ENCODE results near the gene COL10A1.

COL10A1 gene

DNA sequence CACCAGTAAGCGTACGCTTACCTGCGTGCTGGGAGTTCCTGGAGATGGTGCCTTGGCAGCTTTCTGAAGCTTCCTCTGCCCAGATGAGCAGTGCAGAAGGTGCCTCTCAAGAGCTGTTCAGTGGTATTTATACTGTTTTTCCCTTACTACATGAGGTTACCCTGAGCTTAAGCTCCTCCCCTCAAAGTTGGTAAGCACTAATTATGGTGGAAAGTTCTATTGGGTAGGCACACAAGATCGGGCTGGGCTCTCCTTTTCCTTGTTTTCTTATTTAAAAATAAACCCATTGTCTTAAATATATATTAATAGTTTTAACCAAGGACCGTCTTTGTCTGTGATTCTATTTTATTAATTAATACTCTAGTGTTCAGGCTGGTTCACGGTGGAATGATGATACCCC is at the start of gene COL10A1:
TSS of gene COL10A1 (minus strand) at position 101 of the 400 bp plus-strand sequence. CDS start 640 bp downstream, outside the sequence.
- DNase-seq = no peak

DNA sequence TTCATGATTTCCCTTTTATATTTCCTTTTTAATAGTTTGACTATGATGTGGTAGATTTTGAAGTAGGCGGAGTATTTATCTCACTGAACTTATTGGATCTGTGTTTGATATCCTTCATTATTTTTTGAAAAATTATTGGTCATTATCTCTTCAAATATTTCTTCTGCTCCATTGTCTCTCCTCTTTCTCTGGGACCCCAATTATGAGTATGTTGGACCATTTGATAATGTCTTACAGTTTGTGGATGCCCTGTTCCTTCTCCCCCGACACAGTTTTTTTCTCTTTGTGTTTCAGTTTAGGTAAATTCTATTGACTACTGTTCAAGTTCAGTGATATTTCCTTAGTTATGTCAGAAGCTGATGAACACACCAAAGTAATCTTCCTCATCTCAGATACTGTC is 49.4 kb upstream of the COL10A1 start:
- no peak for DNase-seq

DNA sequence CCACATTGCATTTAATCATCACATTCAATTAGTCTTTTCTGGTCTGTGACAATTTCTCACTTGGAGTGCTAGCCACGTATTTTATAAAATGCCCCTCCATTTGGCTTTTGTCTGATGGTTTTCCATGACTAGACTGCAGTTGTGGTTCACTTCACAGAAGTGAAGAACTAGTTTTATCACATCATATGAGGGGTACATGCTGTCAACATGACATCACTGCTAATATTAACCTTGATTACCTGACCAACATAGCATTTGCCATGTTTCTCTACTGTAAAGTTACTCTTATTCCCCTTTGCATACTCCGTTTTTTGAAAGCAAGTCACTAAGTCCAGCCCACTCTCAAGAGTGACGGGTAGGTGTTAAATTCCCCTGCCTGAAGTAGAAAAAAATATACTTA is 48.0 kb upstream of the COL10A1 start:
- no peak for DNase-seq

DNA sequence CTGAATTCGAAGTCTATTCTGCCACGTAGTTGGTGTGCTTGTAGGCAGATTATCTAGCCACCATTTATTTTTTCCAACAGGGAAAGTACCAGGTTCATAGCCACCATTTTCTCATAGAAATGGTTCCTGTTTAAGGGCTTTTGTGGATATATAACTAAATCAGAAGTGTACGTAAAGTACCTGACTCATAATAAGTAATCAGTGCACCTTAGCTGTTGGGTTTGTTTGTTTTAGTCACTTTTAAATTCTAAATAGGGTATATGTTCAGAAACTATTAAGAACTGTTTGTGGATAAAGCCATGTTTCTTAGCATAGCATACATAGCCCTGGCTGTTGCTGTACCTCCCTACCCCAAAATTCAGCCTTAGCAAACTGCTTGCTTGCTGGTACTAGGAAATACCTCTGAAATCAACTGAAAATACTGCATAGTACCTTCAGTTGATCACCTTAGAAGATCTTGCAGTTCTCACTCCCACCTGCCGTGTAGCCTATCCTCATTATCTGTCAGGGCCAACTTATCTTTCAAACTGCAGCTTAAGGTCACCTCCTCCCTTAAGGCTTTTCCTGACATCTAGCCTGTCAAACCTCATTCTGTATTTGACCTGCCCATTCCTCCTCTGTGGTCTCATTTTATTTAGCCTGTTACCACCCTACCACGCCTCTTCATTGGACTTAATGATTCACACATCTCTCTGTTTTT is 44.6 kb upstream of the COL10A1 start:
- no peak for DNase-seq

DNA sequence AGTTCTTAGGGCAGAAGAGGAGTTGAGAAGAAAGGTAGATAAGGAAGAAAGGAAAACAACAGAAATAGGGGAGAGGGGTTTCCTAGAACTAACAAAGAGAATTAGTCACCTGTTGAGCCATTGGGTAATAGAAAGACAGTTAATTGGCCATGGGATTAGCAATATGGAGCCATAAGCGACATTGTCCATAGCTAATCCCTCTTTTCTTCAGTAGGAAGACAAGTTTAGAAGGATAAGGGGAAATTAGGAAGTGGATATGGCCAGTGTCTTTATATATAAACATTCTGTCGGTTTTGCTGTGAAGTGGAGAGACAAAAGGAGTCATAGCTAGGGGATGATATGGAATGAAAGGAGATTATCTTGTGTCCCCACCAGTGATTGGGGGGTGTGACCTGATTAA is 43.9 kb upstream of the COL10A1 start:
- no peak for DNase-seq

DNA sequence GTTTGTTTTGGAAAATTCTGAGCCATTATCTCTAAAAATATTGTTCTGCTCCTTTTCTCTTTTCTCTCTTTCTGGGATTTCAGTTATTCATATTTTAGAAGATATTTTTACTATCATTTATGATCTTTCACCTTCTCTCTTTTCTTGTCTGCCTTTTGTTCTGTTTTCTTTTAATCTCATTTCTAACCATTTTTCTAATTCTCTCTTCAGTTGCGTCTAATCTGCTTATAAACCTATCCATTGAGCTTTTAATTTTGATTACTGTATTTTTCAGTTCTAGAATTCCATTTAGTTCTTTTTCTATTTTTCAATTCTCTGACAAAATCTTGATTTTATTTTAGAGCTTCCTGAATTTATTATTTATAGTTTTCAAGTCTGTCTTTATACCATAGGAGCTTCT is 42.2 kb upstream of the COL10A1 start:
- DNase-seq = no peak

DNA sequence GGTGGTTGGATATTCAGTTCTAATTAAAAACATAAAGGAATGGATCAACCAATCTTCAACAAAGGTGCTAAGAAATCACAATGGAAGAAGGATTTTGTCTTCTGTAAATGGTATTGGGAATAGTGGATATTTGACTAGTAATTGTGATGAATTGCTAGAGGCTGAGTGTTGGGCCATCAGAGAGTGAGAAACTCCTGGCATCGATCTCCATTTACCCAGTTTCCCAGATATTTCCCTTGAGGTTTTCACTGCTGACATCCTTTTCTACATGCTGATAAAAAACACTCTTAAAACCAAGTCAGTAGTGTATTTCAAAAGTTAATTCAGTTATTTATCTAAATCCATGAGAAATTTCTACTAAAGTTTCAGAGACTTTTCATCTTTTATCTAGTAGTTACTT is 40.4 kb upstream of the COL10A1 start:
- no peak for DNase-seq

GRCh38 chr6:116165596-116165995 is 39.7 kb upstream of the COL10A1 start:
- DNase-seq = no peak

DNA sequence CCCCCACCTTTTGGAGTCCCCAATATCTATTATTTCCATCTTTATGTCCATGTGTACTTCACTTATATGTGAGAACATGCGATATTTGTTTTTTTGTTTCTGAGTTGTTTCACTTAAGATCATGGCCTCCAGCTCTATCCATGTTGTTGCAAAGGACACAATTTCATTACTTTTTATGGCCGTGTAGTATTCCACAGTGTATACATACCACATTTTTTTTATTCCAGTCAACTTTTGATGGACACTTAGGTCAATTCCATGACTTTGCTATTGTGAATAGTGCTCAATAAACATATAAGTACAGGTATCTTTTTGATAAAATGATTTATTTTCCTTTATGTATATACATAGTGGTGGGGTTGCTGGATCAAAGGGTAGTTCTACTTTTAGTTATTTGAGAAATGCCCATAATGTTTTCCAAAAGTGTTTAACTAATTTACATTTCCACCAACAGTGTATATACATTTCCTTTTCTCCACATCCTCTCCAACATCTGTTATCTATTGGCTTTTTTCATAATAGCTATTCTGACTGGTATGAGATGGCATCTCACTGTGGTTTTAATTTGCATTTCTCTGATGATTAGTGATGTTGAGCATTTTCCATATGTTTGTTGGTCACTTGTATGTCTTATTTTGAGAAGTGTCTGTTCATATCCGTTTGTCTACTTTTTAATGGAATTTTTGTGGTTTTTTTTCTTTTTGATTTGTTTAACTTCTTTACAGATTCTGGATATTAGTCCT is 34.0 kb upstream of the COL10A1 start:
- DNase-seq = no peak

DNA sequence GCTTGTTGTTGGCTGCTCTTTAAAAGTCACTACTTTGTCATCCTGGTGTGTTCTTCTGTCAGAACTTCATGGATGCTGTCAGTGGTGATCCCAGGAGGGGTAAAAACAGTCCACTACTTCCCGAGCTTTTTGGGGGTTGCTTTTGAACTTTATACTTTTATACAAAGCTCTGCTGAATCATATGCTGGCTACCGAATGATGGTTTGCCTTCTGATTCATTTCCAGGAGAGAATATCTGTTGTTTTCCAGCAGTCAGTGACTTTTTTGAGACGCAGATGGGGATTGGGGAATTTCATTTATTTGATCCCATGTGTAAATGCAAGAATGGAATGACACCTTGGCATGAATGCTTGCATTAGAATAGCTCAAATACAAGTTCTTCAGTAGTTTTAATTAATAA is 32.7 kb upstream of the COL10A1 start:
- no peak for DNase-seq

GRCh38 chr6:116157391-116157790 is 31.5 kb upstream of the COL10A1 start:
- no peak for DNase-seq

- DNase-seq = no peak
Measured at GRCh38 chr6:116156405-116157326, 30.7 kb upstream of the COL10A1 start.

DNA sequence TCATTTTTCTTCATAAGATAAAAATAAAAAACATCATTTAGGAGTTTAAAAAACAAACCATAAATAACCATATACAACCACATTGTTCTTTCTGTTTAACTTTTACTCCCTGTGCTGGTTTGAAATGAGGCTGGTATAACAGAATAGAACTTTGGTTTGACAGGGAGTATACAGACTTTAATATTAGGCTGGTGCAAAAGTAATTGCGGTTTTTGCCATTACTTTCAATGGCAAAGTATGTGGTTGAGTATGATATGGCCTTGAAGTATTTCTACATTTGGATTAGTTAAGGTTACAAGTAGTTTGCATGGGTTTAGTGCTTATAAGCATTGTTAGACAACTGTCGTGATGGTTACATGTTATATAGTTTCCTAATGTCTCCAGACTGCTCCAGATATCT is 29.0 kb upstream of the COL10A1 start:
- no peak for DNase-seq

- DNase-seq = no peak
Measured at GRCh38 chr6:116152620-116153019, 26.7 kb upstream of the COL10A1 start.

GRCh38 chr6:116145803-116146675 is 20.1 kb upstream of the COL10A1 start:
- DNase-seq = no peak

GRCh38 chr6:116144605-116145004 is 18.7 kb upstream of the COL10A1 start:
- no peak for DNase-seq

DNA sequence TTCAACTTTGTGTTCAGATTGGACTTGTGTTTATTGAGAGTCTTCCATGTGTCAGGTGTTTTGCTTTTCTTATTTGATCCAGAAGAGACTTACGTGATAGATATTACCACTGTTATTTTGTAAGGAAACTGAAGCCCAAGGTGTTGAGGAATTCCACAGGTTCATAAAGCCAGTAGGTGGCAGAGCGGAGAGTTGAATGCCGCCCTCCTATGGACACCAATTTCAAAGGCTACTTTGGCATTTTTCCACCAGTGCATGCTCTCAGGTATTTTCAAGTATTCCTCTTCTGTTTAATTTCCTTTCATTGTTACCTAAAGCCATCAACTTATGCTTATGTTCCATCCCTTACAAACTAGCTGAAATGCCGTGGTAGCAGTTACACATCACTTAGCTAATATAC is 14.0 kb upstream of the COL10A1 start:
- DNase-seq = no peak

DNA sequence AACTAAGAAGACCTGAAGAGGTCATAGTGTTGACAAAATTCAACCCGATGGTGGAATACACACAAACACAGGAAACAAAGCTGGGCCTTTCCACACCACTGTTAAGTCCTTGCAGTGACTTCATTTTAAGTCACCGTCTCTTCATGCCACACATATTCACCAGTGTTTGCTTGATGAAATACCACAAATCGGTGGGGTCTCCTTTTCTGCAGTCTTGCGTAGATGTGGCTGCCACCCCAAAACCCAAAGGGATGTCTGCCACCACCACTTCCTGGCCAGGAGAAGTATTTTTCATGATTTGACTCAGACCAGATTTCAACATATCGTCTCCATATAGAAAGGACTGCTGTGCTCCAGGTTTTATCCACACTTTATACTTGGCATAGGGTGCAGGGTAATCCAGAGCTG is 11.0 kb upstream of the COL10A1 start:
- DNase-seq = peak in 2 of 51 donors; percentile 4 to 15

DNA sequence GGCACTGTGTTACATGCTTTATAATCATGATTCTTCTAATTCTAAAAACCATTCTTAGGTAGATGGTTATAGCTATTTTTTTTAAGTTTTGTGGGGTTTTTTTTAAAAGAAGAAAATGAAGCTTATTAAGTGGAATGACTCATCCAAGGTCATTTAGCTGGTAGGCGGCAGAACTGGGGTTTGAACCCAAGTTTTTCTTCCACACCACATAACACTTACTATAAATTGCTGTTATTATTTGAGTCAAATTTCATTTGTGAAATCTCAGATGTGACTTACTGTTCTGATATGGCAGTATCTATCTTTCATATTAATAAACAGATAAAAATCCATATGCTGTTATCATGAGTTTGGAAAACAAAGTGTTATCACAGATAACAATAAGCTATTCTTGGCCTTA is 10.4 kb upstream of the COL10A1 start:
- DNase-seq = no peak

GRCh38 chr6:116133453-116133852 is 7.5 kb upstream of the COL10A1 start:
- DNase-seq = no peak
